PC-9 (cell line): ENCODE data around the gene HYAL4. TPM values are rescaled to one million over a fixed set of nuclear protein-coding genes. Genes with fewer than 3 reads are reported as not detected.
A peak's percentile ranks its signal among the peaks of the same experiment; 100 is the strongest.

Source experiments
- Bru-seq: library from RNA; stranded (reverse); fragments of 400-500 nt; gene quantifications from one replicate; lab custom pipeline; 2021; lab: Mats Ljungman, UMichigan
- BruChase-seq, 2 experiments: library from RNA; stranded (reverse); fragments of 400-500 nt; gene quantifications; one replicate each; lab custom pipeline; 2021; lab: Mats Ljungman, UMichigan
- BruUV-seq: library from RNA; stranded (reverse); fragments of 400-500 nt; replicated peaks from 2 replicates; lab custom pipeline; 2021; lab: Mats Ljungman, UMichigan
- CTCF ChIA-PET: fragments of 300-600 bp; sonication (Branson Sonifier 250); formaldehyde crosslinking; loops from one replicate; lab custom pipeline; 2022; ENCODE audit warnings: antibody characterized with exemption; lab: Charles Lee
- POLR2A ChIA-PET: fragments of 300-600 bp; sonication (Branson Sonifier 250); formaldehyde crosslinking; loops from one replicate; lab custom pipeline; 2022; ENCODE audit warnings: antibody characterized with exemption; ENCODE audit not compliant: unreplicated experiment; lab: Charles Lee
- DNase-seq, 2 experiments: peaks; one replicate each; pipeline versions ENCODE4 v3.0.0 to v3.0.0-alpha.2; 2015 to 2022; ENCODE audit warnings: mixed read lengths in 1 of 2
- H2AFZ ChIP-seq: fragments of 200-600 bp; sonication (generic); 2 replicates; pipeline ENCODE4 v1.8.1; 2017; ENCODE audit warnings: antibody characterized with exemption
- H3F3A ChIP-seq: fragments of 200-600 bp; sonication (generic); 2 replicates; pipeline ENCODE4 v1.8.1; 2017; ENCODE audit warnings: antibody characterized with exemption, mild to moderate bottlenecking, low read depth; ENCODE audit not compliant: insufficient read depth
- H3K27ac ChIP-seq: fragments of 200-600 bp; sonication (generic); 2 replicates; pipeline ENCODE4 v1.6.1; 2016; ENCODE audit warnings: mixed run types
- H3K27me3 ChIP-seq: fragments of 200-600 bp; sonication (generic); 2 replicates; pipeline ENCODE4 v1.6.1; 2016; ENCODE audit warnings: low read depth, mixed run types; ENCODE audit not compliant: insufficient read depth
- H3K36me3 ChIP-seq: fragments of 200-600 bp; sonication (generic); 2 replicates; pipeline ENCODE4 v1.6.1; 2016; ENCODE audit warnings: low read depth, mixed run types
- H3K4me1 ChIP-seq: fragments of 200-600 bp; sonication (generic); replicated peaks from 2 replicates; pipeline ENCODE4 v1.6.1; 2016; ENCODE audit warnings: mixed run types; ENCODE audit not compliant: insufficient read depth
- H3K4me2 ChIP-seq: fragments of 200-600 bp; sonication (generic); 2 replicates; pipeline ENCODE4 v1.6.1; 2017; ENCODE audit warnings: mixed run types
- H3K4me3 ChIP-seq: fragments of 200-600 bp; sonication (generic); 2 replicates; pipeline ENCODE4 v1.6.1; 2016; ENCODE audit warnings: mixed run types
- H3K79me2 ChIP-seq: fragments of 200-600 bp; sonication (generic); 2 replicates; pipeline ENCODE4 v1.6.1; 2017; ENCODE audit warnings: low read depth, mixed run types
- H3K9me2 ChIP-seq: fragments of 200-600 bp; sonication (generic); 2 replicates; pipeline ENCODE4 v1.8.1; 2017; ENCODE audit warnings: mild to moderate bottlenecking; ENCODE audit not compliant: insufficient read depth
- H3K9me3 ChIP-seq: fragments of 200-600 bp; sonication (generic); 2 replicates; pipeline ENCODE4 v1.8.1; 2016; ENCODE audit warnings: low read depth; ENCODE audit not compliant: insufficient read depth
- H4K20me1 ChIP-seq: fragments of 200-600 bp; sonication (generic); 2 replicates; pipeline ENCODE4 v1.8.1; 2017; ENCODE audit not compliant: insufficient read depth
- EZH2 ChIP-seq: fragments of 200-600 bp; sonication (generic); IDR thresholded peaks from 2 replicates; pipeline ENCODE4 v1.8.0; 2017; ENCODE audit warnings: antibody characterized with exemption, low read depth
- intact Hi-C: fragments of 100-400 bp; cut with micrococcal nuclease; formaldehyde crosslinking; loops from one replicate; pipeline ENCODE4 v1.10.0; 2022; ENCODE audit not compliant: unreplicated experiment
- long read RNA-seq: library from polyadenylated mRNA; stranded (forward); transcript quantifications from one replicate; pipeline ENCODE4 v2.0.0, GENCODE V29; 2022
- total RNA-seq: library from RNA; stranded (reverse); gene quantifications from 2 replicates; pipeline ENCODE4 v1.2.3, GENCODE V29; 2021
- TF ChIP-seq, protein P1 (sequence below): fragments of 200-600 bp; sonication (generic); conservative IDR thresholded peaks from 2 replicates; pipeline ENCODE4 v1.6.1; 2017; ENCODE audit warnings: mixed run types, antibody characterized with exemption, mild to moderate bottlenecking, moderate library complexity

HYAL4 gene, protein sequence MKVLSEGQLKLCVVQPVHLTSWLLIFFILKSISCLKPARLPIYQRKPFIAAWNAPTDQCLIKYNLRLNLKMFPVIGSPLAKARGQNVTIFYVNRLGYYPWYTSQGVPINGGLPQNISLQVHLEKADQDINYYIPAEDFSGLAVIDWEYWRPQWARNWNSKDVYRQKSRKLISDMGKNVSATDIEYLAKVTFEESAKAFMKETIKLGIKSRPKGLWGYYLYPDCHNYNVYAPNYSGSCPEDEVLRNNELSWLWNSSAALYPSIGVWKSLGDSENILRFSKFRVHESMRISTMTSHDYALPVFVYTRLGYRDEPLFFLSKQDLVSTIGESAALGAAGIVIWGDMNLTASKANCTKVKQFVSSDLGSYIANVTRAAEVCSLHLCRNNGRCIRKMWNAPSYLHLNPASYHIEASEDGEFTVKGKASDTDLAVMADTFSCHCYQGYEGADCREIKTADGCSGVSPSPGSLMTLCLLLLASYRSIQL
- not detected in 2 replicates for total RNA-seq
- Bru-seq, nascent RNA = percentile 10 among the genes with signal in this experiment
- percentile 16 among the genes with signal in this experiment for BruChase-seq, experiment 1, labeled RNA remaining after a 2-hour chase
- percentile 7 among the genes with signal in this experiment for BruChase-seq, experiment 2, labeled RNA remaining after a 6-hour chase
- long read RNA-seq = 0 reads

DNA sequence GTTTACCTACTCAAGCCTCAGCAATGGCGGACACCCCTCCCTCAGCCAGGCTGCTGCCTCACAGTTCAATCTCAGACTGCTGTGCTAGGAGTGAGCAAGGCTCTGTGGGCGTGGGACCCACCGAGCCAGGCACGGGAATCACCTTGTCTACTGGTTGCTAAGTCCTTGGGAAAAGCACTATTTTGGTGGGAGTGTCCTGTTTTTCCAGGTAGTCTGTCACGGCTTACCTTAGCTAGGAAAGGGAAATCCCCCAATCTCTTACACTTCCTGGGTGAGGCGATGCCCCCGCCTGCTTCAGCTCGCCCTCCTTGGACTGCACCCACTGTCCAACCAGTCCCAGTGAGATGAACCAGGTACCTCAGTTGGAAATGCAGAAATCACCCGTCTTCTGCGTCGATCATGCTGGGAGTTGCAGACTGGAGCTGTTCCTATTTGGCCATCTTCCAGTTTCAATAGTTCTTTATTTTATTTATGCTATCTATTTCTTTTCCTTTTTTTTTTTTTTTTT, at the start of gene HYAL4:
TSS of gene HYAL4 (plus strand) at position 458 of the 508 bp plus-strand sequence. CDS start 23,105 bp downstream, outside the sequence.
- no peak for TF ChIP-seq EZH2
- TF ChIP-seq, protein P1, sequence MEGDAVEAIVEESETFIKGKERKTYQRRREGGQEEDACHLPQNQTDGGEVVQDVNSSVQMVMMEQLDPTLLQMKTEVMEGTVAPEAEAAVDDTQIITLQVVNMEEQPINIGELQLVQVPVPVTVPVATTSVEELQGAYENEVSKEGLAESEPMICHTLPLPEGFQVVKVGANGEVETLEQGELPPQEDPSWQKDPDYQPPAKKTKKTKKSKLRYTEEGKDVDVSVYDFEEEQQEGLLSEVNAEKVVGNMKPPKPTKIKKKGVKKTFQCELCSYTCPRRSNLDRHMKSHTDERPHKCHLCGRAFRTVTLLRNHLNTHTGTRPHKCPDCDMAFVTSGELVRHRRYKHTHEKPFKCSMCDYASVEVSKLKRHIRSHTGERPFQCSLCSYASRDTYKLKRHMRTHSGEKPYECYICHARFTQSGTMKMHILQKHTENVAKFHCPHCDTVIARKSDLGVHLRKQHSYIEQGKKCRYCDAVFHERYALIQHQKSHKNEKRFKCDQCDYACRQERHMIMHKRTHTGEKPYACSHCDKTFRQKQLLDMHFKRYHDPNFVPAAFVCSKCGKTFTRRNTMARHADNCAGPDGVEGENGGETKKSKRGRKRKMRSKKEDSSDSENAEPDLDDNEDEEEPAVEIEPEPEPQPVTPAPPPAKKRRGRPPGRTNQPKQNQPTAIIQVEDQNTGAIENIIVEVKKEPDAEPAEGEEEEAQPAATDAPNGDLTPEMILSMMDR = no peak
- no peaks in the 10 kb centered on the region for H3K27me3 ChIP-seq
- intact Hi-C loops = no loop called here
- no peaks in the 10 kb centered on the region for H3K36me3 ChIP-seq
- no peaks in the 10 kb centered on the region for H3K9me2 ChIP-seq
- DNase-seq = no peak
- CTCF ChIA-PET = no interaction called here
- H3F3A ChIP-seq = peaks cover 14% of the 10 kb centered on the region
- no peak within 1 kb of the TSS for H3K4me3 ChIP-seq
- no peak within 1 kb of the TSS for H2AFZ ChIP-seq
- no peaks in the 10 kb centered on the region for H3K79me2 ChIP-seq
- H3K4me2 ChIP-seq = peak within 1 kb of the TSS; percentile 60
- no peaks in the 10 kb centered on the region; the same call in 1 of the 2 replicates for H3K9me3 ChIP-seq
- BruUV-seq = no TSS peak
- H3K27ac ChIP-seq = peak within 1 kb of the TSS; percentile 73
- H4K20me1 ChIP-seq = no peaks in the 10 kb centered on the region
- POLR2A ChIA-PET = no interaction called here
- H3K4me1 ChIP-seq = peaks cover 37% of the 10 kb centered on the region

DNA sequence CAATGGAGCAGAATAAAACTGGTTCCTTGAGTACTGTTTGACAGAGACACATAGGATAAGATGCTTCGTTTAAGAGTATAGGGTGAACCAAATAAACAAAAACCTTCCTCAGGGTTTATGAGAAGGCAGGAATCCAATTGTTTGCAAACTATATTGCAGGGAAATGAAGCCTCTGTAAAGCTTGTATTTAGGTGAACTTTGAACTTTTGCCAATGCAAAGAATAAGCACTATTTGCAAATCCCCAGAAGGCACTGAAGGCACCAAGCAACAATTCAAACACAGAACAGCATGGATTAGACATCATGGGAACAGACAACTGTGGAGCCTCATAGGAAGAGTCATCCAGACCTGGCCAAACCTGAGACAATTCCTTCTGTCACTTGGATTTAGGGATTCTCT, 49.1 kb upstream of the HYAL4 start:
- H3F3A ChIP-seq = peaks cover 6% of the 10 kb centered on the region; the same call in 1 of the 2 replicates
- DNase-seq = no peak
- H3K9me3 ChIP-seq = no peaks in the 10 kb centered on the region; the same call in 1 of the 2 replicates
- H3K36me3 ChIP-seq = no peaks in the 10 kb centered on the region
- no peak overlapping the region for H3K27ac ChIP-seq
- no peaks in the 10 kb centered on the region for H3K9me2 ChIP-seq
- no peak overlapping the region for H3K4me2 ChIP-seq
- H3K27me3 ChIP-seq = no peaks in the 10 kb centered on the region
- no peaks in the 10 kb centered on the region for H3K79me2 ChIP-seq
- H3K4me1 ChIP-seq = peaks cover 11% of the 10 kb centered on the region
- TF ChIP-seq, protein P1 = no peak
- TF ChIP-seq EZH2 = no peak
- POLR2A ChIA-PET = no interaction called here
- no peak overlapping the region for H2AFZ ChIP-seq
- no peak overlapping the region for H3K4me3 ChIP-seq
- no TSS peak for BruUV-seq
- no peaks in the 10 kb centered on the region for H4K20me1 ChIP-seq
- intact Hi-C loops = loop anchor here (5.0 to 10.0 kb wide), 4 partner anchors 121 to 359 kb away; no protein-coding TSS in a partner anchor
- CTCF ChIA-PET = no interaction called here

DNA sequence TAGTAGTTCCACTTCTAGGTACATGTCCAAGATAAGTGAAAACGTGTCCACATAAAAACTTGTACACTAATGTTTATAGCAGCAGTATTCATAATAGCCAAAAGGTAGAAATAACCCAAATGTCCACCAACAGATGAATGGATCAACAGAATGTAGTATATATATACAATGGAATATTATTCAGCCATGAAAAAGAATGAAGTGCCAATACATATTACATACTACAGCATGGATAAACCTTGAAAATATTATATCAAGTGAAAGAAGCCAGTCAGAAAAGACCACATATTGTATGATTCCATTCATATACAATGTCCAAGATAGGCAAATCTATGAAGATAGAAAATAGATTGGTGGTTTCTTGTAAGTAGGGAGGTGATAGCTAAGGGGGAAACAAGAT, 48.4 kb upstream of the HYAL4 start:
- Histone ChIP-seq H3K4me3 (no peak overlapping the region), H3K4me2 (no peak overlapping the region), H4K20me1 (no peaks in the 10 kb centered on the region), H3K4me1 (peaks cover 11% of the 10 kb centered on the region), H3K9me3 (no peaks in the 10 kb centered on the region; the same call in 1 of the 2 replicates), H2AFZ (no peak overlapping the region), H3K27me3 (no peaks in the 10 kb centered on the region), H3K9me2 (no peaks in the 10 kb centered on the region), H3K79me2 (no peaks in the 10 kb centered on the region), H3K36me3 (no peaks in the 10 kb centered on the region), H3F3A (peaks cover 6% of the 10 kb centered on the region; the same call in 1 of the 2 replicates), H3K27ac (no peak overlapping the region)
- no peak for TF ChIP-seq EZH2
- TF ChIP-seq, protein P1 = no peak
- no TSS peak for BruUV-seq
- CTCF ChIA-PET = no interaction called here
- POLR2A ChIA-PET = no interaction called here
- DNase-seq = no peak
- intact Hi-C loops = loop anchor here (5.0 to 10.0 kb wide), 4 partner anchors 121 to 358 kb away; no protein-coding TSS in a partner anchor
